Measurements from ENCODE around the gene SOCS6. TPM values are rescaled to one million over a fixed set of nuclear protein-coding genes. Genes with fewer than 3 reads are reported as not detected.

The SOCS6 gene
- total RNA-seq, 1 experiment from 2014 or later = 15.5 TPM

DNA sequence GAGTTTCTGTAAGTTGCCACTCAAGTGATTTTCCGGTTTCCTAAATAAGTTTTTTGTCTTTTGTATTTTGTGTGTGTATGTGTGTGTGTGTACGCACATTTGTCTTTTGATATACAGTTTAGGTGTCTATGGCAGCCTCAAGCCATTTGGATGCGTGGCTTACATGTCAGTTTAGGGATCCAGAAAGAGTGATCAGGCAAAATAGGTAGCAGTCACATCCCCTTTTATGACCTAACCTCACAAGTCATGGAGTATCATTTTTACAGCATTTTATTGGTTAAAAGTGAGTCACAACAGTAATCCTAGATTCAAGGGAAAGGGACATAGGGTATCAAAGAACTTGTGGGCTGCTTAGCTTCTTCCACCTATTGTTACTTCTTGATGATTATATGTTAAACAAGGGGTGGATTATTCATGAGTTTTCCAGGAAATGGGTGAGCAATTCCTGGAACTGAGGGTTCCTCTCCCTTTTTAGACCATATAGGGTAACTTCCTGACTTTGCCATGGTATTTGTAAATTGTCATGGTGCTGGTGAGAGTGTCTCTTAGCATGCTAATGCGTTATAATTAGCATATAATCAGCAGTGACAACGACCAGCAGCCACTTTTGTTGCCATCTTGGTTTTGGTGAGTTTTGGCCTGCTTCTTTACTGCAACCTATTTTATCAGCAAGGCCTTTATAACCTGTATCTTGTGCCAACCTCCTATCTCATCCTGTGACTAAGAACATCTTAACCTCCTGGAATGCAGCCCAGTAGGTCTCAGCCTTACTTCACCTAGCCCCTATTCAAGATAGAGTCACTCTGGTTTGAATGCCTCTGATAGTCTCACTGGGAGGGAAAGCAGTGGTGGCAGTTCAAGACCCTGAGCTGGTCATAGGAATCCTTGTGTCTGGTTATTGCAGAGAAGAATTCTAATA is 8.6 kb upstream of the SOCS6 start:
- intact Hi-C loops (cut with micrococcal nuclease; ENCODE audit: unreplicated experiment) = no loop called here
- no peak for DNase-seq (ENCODE audit: low spot score)
- no peak overlapping the region for H3K27ac ChIP-seq (ENCODE audit: low read depth, low read length, poor library complexity, severe bottlenecking)
- H3K4me1 ChIP-seq (ENCODE audit: insufficient read depth, low read length, poor library complexity, severe bottlenecking) = no peaks in the 10 kb centered on the region
- H3K27me3 ChIP-seq (replicated peaks; ENCODE audit: insufficient read depth, low read depth, low read length, poor library complexity) = no peaks in the 10 kb centered on the region
- POLR2A ChIA-PET (ENCODE audit: low non-redundant PET) = no interaction called here
- BruUV-seq (replicated peaks) = no TSS peak
- no peak overlapping the region for H3K4me3 ChIP-seq (ENCODE audit: low read depth, low read length, poor library complexity, severe bottlenecking)
- no peaks in the 10 kb centered on the region for H3K9me3 ChIP-seq (ENCODE audit: low read depth, low read length, poor library complexity, severe bottlenecking)
- no peaks in the 10 kb centered on the region for H3K36me3 ChIP-seq (ENCODE audit: insufficient read depth, low read length, poor library complexity, severe bottlenecking)
- no peak for TF ChIP-seq EZH2 (IDR thresholded peaks at IDR 0.05; ENCODE audit: borderline replicate concordance, low read depth, low read length, poor library complexity, severe bottlenecking)
- TF ChIP-seq, protein P1, sequence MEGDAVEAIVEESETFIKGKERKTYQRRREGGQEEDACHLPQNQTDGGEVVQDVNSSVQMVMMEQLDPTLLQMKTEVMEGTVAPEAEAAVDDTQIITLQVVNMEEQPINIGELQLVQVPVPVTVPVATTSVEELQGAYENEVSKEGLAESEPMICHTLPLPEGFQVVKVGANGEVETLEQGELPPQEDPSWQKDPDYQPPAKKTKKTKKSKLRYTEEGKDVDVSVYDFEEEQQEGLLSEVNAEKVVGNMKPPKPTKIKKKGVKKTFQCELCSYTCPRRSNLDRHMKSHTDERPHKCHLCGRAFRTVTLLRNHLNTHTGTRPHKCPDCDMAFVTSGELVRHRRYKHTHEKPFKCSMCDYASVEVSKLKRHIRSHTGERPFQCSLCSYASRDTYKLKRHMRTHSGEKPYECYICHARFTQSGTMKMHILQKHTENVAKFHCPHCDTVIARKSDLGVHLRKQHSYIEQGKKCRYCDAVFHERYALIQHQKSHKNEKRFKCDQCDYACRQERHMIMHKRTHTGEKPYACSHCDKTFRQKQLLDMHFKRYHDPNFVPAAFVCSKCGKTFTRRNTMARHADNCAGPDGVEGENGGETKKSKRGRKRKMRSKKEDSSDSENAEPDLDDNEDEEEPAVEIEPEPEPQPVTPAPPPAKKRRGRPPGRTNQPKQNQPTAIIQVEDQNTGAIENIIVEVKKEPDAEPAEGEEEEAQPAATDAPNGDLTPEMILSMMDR (conservative IDR thresholded peaks at IDR 0.05; ENCODE audit: low read depth, low read length) = no peak
- CTCF ChIA-PET = no interaction called here

DNA sequence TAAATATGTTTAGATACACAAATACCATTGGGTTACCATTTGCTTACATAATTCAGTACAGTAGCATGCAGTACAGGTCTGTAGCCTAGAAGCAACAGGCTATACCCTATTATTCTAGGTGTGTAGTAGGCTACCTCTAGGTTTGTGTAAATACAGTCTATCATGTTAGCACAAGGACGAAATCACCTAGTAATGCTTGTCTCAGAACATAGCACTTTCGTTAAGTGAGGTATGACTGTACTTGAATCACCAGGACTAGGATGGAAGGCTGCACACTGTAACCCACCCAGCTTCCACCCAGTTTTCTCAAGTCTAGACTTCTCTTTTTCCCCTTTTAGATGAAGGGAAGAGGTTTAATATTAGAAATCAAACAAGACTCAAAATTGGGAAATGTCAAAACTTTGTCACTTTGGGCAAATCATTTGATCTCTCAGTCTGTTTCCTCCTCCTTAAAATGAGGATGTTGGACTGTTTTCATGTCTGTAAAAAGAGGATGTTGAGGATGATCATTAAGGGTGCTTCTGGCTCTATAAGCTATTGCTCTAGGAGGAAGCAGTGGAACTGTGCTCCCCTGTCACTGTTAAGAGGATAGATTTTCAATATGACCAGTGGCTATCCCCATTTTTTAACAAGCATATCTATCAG is 3.7 kb upstream of the SOCS6 start:
- CTCF ChIA-PET = no interaction called here
- Histone ChIP-seq H3K4me3 (ENCODE audit: low read depth, low read length, poor library complexity, severe bottlenecking) (no peak overlapping the region), H3K27me3 (replicated peaks; ENCODE audit: insufficient read depth, low read depth, low read length, poor library complexity) (no peaks in the 10 kb centered on the region), H3K9me3 (ENCODE audit: low read depth, low read length, poor library complexity, severe bottlenecking) (no peaks in the 10 kb centered on the region), H3K4me1 (ENCODE audit: insufficient read depth, low read length, poor library complexity, severe bottlenecking) (peaks cover 7% of the 10 kb centered on the region), H3K27ac (ENCODE audit: low read depth, low read length, poor library complexity, severe bottlenecking) (no peak overlapping the region), H3K36me3 (ENCODE audit: insufficient read depth, low read length, poor library complexity, severe bottlenecking) (no peaks in the 10 kb centered on the region)
- BruUV-seq (replicated peaks) = no TSS peak
- intact Hi-C loops (cut with micrococcal nuclease; ENCODE audit: unreplicated experiment) = loop anchor here (5.0 kb wide), 1 partner anchor 147 kb away; no protein-coding TSS in a partner anchor
- POLR2A ChIA-PET (ENCODE audit: low non-redundant PET) = no interaction called here
- no peak for DNase-seq (ENCODE audit: low spot score)
- TF ChIP-seq, protein P1 (conservative IDR thresholded peaks at IDR 0.05; ENCODE audit: low read depth, low read length) = no peak
- TF ChIP-seq EZH2 (IDR thresholded peaks at IDR 0.05; ENCODE audit: borderline replicate concordance, low read depth, low read length, poor library complexity, severe bottlenecking) = no peak

DNA sequence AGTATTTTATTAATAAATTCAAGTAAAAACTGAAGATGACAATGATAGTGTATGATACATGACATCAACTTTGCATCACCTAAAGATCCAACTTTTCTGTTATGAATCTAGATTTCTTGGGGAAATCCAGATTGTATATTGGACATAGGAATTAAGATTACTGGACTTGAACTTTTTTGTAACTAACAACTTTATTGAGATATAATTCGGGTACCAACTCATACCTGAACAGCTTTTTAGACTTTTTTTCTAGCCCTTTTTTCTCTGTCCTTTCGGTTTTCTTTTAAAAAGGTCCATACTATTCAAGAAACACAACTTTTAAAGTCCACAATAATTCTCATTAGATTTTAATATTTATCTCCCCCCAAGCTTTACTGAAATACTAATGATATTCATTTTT is 1.1 kb upstream of the SOCS6 start:
- no peaks in the 10 kb centered on the region for H3K36me3 ChIP-seq (ENCODE audit: insufficient read depth, low read length, poor library complexity, severe bottlenecking)
- intact Hi-C loops (cut with micrococcal nuclease; ENCODE audit: unreplicated experiment) = loop anchor here (5.0 kb wide), 1 partner anchor 145 kb away; no protein-coding TSS in a partner anchor
- no TSS peak for BruUV-seq (replicated peaks)
- POLR2A ChIA-PET (ENCODE audit: low non-redundant PET) = no interaction called here
- H3K4me1 ChIP-seq (ENCODE audit: insufficient read depth, low read length, poor library complexity, severe bottlenecking) = peaks cover 7% of the 10 kb centered on the region
- no peak for DNase-seq (ENCODE audit: low spot score)
- H3K9me3 ChIP-seq (ENCODE audit: low read depth, low read length, poor library complexity, severe bottlenecking) = no peaks in the 10 kb centered on the region
- CTCF ChIA-PET = no interaction called here
- no peak for TF ChIP-seq EZH2 (IDR thresholded peaks at IDR 0.05; ENCODE audit: borderline replicate concordance, low read depth, low read length, poor library complexity, severe bottlenecking)
- TF ChIP-seq, protein P1 (conservative IDR thresholded peaks at IDR 0.05; ENCODE audit: low read depth, low read length) = no peak
- no peaks in the 10 kb centered on the region for H3K27me3 ChIP-seq (replicated peaks; ENCODE audit: insufficient read depth, low read depth, low read length, poor library complexity)
- no peak overlapping the region for H3K27ac ChIP-seq (ENCODE audit: low read depth, low read length, poor library complexity, severe bottlenecking)
- H3K4me3 ChIP-seq (ENCODE audit: low read depth, low read length, poor library complexity, severe bottlenecking) = peak overlapping the region; percentile 72
